ENCODE data around the gene SHISA9. TPM values are rescaled to one million over a fixed set of nuclear protein-coding genes. Genes with fewer than 3 reads are reported as not detected.

Gene SHISA9
- polyA plus RNA-seq, 1 donor from 2014 or later: not detected

- Mint-ChIP-seq H3K36me3 (no peaks in the 10 kb centered on the region), H3K27me3 (no peaks in the 10 kb centered on the region), H3K9me3 (no peaks in the 10 kb centered on the region), H3K4me1 (no peaks in the 10 kb centered on the region), H3K4me3 (no peak overlapping the region), H3K27ac (no peak overlapping the region)
Measured at GRCh38 chr16:12998361-12999085, 97.1 kb downstream of the SHISA9 start.

- peaks cover 0 to 4% (median under 1%) of the 10 kb centered on the region in 3 donors for H3K9me3 Mint-ChIP-seq
- no peaks in the 10 kb centered on the region for H3K27me3 Mint-ChIP-seq
- H3K27ac Mint-ChIP-seq: no peak overlapping the region
- no peak overlapping the region for H3K4me3 Mint-ChIP-seq
- no peaks in the 10 kb centered on the region for H3K36me3 Mint-ChIP-seq
- H3K4me1 Mint-ChIP-seq: no peaks in the 10 kb centered on the region
Measured at GRCh38 chr16:12999368-12999767, 98.0 kb downstream of the SHISA9 start.

- no peaks in the 10 kb centered on the region for H3K4me1 Mint-ChIP-seq
- H3K4me3 Mint-ChIP-seq: no peak overlapping the region
- no peaks in the 10 kb centered on the region for H3K36me3 Mint-ChIP-seq
- peaks cover 0 to 7% (median 2%) of the 10 kb centered on the region in 3 donors for H3K9me3 Mint-ChIP-seq
- H3K27me3 Mint-ChIP-seq: no peaks in the 10 kb centered on the region
- H3K27ac Mint-ChIP-seq: no peak overlapping the region
Measured at GRCh38 chr16:13005721-13006247, 104.4 kb downstream of the SHISA9 start.

GRCh38 chr16:13012601-13013000 lies 111.2 kb downstream of the SHISA9 start:
- no peak overlapping the region for H3K4me3 Mint-ChIP-seq
- H3K27ac Mint-ChIP-seq: no peak overlapping the region
- peaks cover 2% of the 10 kb centered on the region for H3K27me3 Mint-ChIP-seq
- no peaks in the 10 kb centered on the region for H3K4me1 Mint-ChIP-seq
- no peaks in the 10 kb centered on the region for H3K36me3 Mint-ChIP-seq
- H3K9me3 Mint-ChIP-seq: peaks cover 0 to 3% (median 2%) of the 10 kb centered on the region in 3 donors

GRCh38 chr16:13013043-13013442 lies 111.6 kb downstream of the SHISA9 start:
- no peak overlapping the region for H3K4me3 Mint-ChIP-seq
- H3K36me3 Mint-ChIP-seq: no peaks in the 10 kb centered on the region
- H3K27ac Mint-ChIP-seq: no peak overlapping the region
- no peaks in the 10 kb centered on the region for H3K4me1 Mint-ChIP-seq
- H3K9me3 Mint-ChIP-seq: peaks cover 0 to 3% (median 2%) of the 10 kb centered on the region in 3 donors
- peaks cover 2% of the 10 kb centered on the region for H3K27me3 Mint-ChIP-seq

- H3K36me3 Mint-ChIP-seq: no peaks in the 10 kb centered on the region
- peaks cover 0 to 4% (median 2%) of the 10 kb centered on the region in 3 donors for H3K9me3 Mint-ChIP-seq
- H3K27me3 Mint-ChIP-seq: peaks cover 2% of the 10 kb centered on the region
- no peak overlapping the region for H3K4me3 Mint-ChIP-seq
- H3K27ac Mint-ChIP-seq: no peak overlapping the region
- no peaks in the 10 kb centered on the region for H3K4me1 Mint-ChIP-seq
Measured at GRCh38 chr16:13014476-13014875, 113.1 kb downstream of the SHISA9 start.

- Mint-ChIP-seq H3K9me3 (peaks cover 2 to 4% (median 3%) of the 10 kb centered on the region in 3 donors), H3K4me3 (no peak overlapping the region), H3K27ac (no peak overlapping the region), H3K27me3 (no peaks in the 10 kb centered on the region), H3K36me3 (no peaks in the 10 kb centered on the region), H3K4me1 (no peaks in the 10 kb centered on the region)
Measured at GRCh38 chr16:13018026-13018425, 116.6 kb downstream of the SHISA9 start.

- H3K9me3 Mint-ChIP-seq: peaks cover 6 to 10% (median 6%) of the 10 kb centered on the region in 3 donors
- no peak overlapping the region for H3K4me3 Mint-ChIP-seq
- H3K36me3 Mint-ChIP-seq: peaks cover 1% of the 10 kb centered on the region
- no peak overlapping the region for H3K27ac Mint-ChIP-seq
- no peaks in the 10 kb centered on the region for H3K27me3 Mint-ChIP-seq
- H3K4me1 Mint-ChIP-seq: no peaks in the 10 kb centered on the region
Measured at GRCh38 chr16:13021996-13022395, 120.6 kb downstream of the SHISA9 start.

GRCh38 chr16:13029786-13030185 lies 128.4 kb downstream of the SHISA9 start:
- Mint-ChIP-seq H3K36me3 (no peaks in the 10 kb centered on the region), H3K27me3 (no peaks in the 10 kb centered on the region), H3K4me1 (no peaks in the 10 kb centered on the region), H3K27ac (no peak overlapping the region), H3K4me3 (no peak overlapping the region), H3K9me3 (peaks cover 5 to 20% (median 8%) of the 10 kb centered on the region in 3 donors)

- Mint-ChIP-seq H3K27ac (no peak overlapping the region), H3K27me3 (no peaks in the 10 kb centered on the region), H3K36me3 (no peaks in the 10 kb centered on the region), H3K4me3 (no peak overlapping the region), H3K4me1 (no peaks in the 10 kb centered on the region), H3K9me3 (peaks cover 7 to 20% (median 8%) of the 10 kb centered on the region in 3 donors)
Measured at GRCh38 chr16:13030769-13031168, 129.4 kb downstream of the SHISA9 start.

- no peak overlapping the region for H3K4me3 Mint-ChIP-seq
- H3K4me1 Mint-ChIP-seq: no peaks in the 10 kb centered on the region
- no peaks in the 10 kb centered on the region for H3K36me3 Mint-ChIP-seq
- H3K27me3 Mint-ChIP-seq: no peaks in the 10 kb centered on the region
- peaks cover 3 to 13% (median 5%) of the 10 kb centered on the region in 3 donors for H3K9me3 Mint-ChIP-seq
- no peak overlapping the region for H3K27ac Mint-ChIP-seq
Measured at GRCh38 chr16:13032911-13033310, 131.5 kb downstream of the SHISA9 start.

GRCh38 chr16:13036600-13036999 lies 135.2 kb downstream of the SHISA9 start:
- no peaks in the 10 kb centered on the region for H3K27me3 Mint-ChIP-seq
- no peak overlapping the region for H3K4me3 Mint-ChIP-seq
- no peak overlapping the region for H3K27ac Mint-ChIP-seq
- no peaks in the 10 kb centered on the region for H3K36me3 Mint-ChIP-seq
- no peaks in the 10 kb centered on the region for H3K4me1 Mint-ChIP-seq
- H3K9me3 Mint-ChIP-seq: peaks cover 2 to 12% (median 12%) of the 10 kb centered on the region in 3 donors

- no peak overlapping the region for H3K27ac Mint-ChIP-seq
- H3K27me3 Mint-ChIP-seq: no peaks in the 10 kb centered on the region
- no peaks in the 10 kb centered on the region for H3K36me3 Mint-ChIP-seq
- H3K9me3 Mint-ChIP-seq: peaks cover 3 to 15% (median 12%) of the 10 kb centered on the region in 3 donors
- no peaks in the 10 kb centered on the region for H3K4me1 Mint-ChIP-seq
- no peak overlapping the region for H3K4me3 Mint-ChIP-seq
Measured at GRCh38 chr16:13038591-13038990, 137.2 kb downstream of the SHISA9 start.

GRCh38 chr16:13039526-13039925 lies 138.1 kb downstream of the SHISA9 start:
- peaks cover 6 to 15% (median 11%) of the 10 kb centered on the region in 3 donors for H3K9me3 Mint-ChIP-seq
- no peaks in the 10 kb centered on the region for H3K27me3 Mint-ChIP-seq
- no peaks in the 10 kb centered on the region for H3K36me3 Mint-ChIP-seq
- H3K4me3 Mint-ChIP-seq: no peak overlapping the region
- H3K27ac Mint-ChIP-seq: no peak overlapping the region
- H3K4me1 Mint-ChIP-seq: no peaks in the 10 kb centered on the region

- Mint-ChIP-seq H3K4me3 (no peak overlapping the region), H3K4me1 (no peaks in the 10 kb centered on the region), H3K36me3 (no peaks in the 10 kb centered on the region), H3K9me3 (peaks cover 6 to 13% (median 9%) of the 10 kb centered on the region in 3 donors), H3K27me3 (no peaks in the 10 kb centered on the region), H3K27ac (no peak overlapping the region)
Measured at GRCh38 chr16:13041180-13041579, 139.8 kb downstream of the SHISA9 start.

Measured in IgD-negative memory B cell (primary cell).